MCF 10A (cell line): ENCODE results near the gene TGIF2. TPM values are rescaled to one million over a fixed set of nuclear protein-coding genes. Genes with fewer than 3 reads are reported as not detected.

Experiments used
- Bru-seq: library from RNA; stranded (reverse); fragments of 400-500 nt; gene quantifications from one replicate; lab custom pipeline; 2021; lab: Mats Ljungman, UMichigan
- BruChase-seq, 2 experiments: library from RNA; stranded (reverse); fragments of 400-500 nt; gene quantifications; one replicate each; lab custom pipeline; 2021; lab: Mats Ljungman, UMichigan
- BruUV-seq: library from RNA; stranded (reverse); fragments of 400-500 nt; replicated peaks from 2 replicates; lab custom pipeline; 2021; lab: Mats Ljungman, UMichigan
- CTCF ChIA-PET: fragments of 300-600 bp; sonication (Branson Sonifier 250); formaldehyde crosslinking; extraction: SDS; loops from one replicate; lab custom pipeline; 2021; ENCODE audit warnings: antibody characterized with exemption, inconsistent platforms; lab: Yijun Ruan, JAX
- POLR2A ChIA-PET: fragments of 300-600, 350-650 bp; sonication (Branson Sonifier 250); formaldehyde crosslinking; extraction: SDS; loops from one replicate; lab custom pipeline; 2020; ENCODE audit warnings: antibody characterized with exemption, inconsistent platforms; lab: Yijun Ruan, JAX
- DNase-seq: peaks from one replicate; pipeline ENCODE4 v3.0.0-alpha.2; 2018; ENCODE audit not compliant: unreplicated experiment
- H3K27ac Mint-ChIP-seq: one replicate; pipeline ENCODE4 v1.8.0; 2022; ENCODE audit warnings: mild to moderate bottlenecking, low read depth, mixed read lengths; ENCODE audit not compliant: unreplicated experiment
- H3K27me3 Mint-ChIP-seq: one replicate; pipeline ENCODE4 v1.8.0; 2022; ENCODE audit warnings: mixed read lengths; ENCODE audit not compliant: insufficient read depth, unreplicated experiment
- H3K36me3 Mint-ChIP-seq: one replicate; pipeline ENCODE4 v1.8.0; 2022; ENCODE audit warnings: mild to moderate bottlenecking, moderate library complexity, mixed read lengths; ENCODE audit not compliant: insufficient read depth, unreplicated experiment
- H3K4me1 Mint-ChIP-seq: one replicate; pipeline ENCODE4 v1.8.0; 2022; ENCODE audit warnings: mixed read lengths; ENCODE audit not compliant: insufficient read depth, unreplicated experiment
- H3K4me3 Mint-ChIP-seq: one replicate; pipeline ENCODE4 v1.8.0; 2022; ENCODE audit warnings: mild to moderate bottlenecking, moderate library complexity, mixed read lengths; ENCODE audit not compliant: unreplicated experiment
- H3K9me3 Mint-ChIP-seq: one replicate; pipeline ENCODE4 v1.8.0; 2022; ENCODE audit warnings: mixed read lengths; ENCODE audit not compliant: unreplicated experiment
- CTCF ChIP-seq: fragments of 200-600 bp; IDR thresholded peaks from one replicate; pipeline ENCODE4 v1.8.0; 2022; ENCODE audit warnings: antibody characterized with exemption, mild to moderate bottlenecking; ENCODE audit not compliant: unreplicated experiment
- intact Hi-C: fragments of 100-400 bp; cut with micrococcal nuclease; formaldehyde crosslinking; loops from 2 replicates; pipeline ENCODE4 v1.14.1; 2022
- long read RNA-seq: library from polyadenylated mRNA; stranded (forward); transcript quantifications from one replicate; pipeline ENCODE4 v2.0.0, GENCODE V29; 2022
- total RNA-seq: library from RNA; stranded (reverse); gene quantifications from 2 replicates; pipeline ENCODE4 v1.2.3, GENCODE V29; 2022

Gene TGIF2
- total RNA-seq, result 5.9 and 9.7 TPM in 2 replicates
- percentile 47 among the genes with signal in this experiment for Bru-seq, nascent RNA
- percentile 68 among the genes with signal in this experiment for BruChase-seq, experiment 1, labeled RNA remaining after a 6-hour chase
- percentile 81 among the genes with signal in this experiment for BruChase-seq, experiment 2, labeled RNA remaining after a 2-hour chase
- long read RNA-seq, transcript TGIF2-201 (3 exons, 3,406 nt), result major isoform, 20 of 49 reads
- long read RNA-seq, partial matches to known transcripts, result 20 of 49 reads
- long read RNA-seq, other reads (novel, unspliced or antisense), result 7 of 49 reads

- no peak for TF ChIP-seq CTCF
- intact Hi-C loops, result no loop called here
- ChIA-PET POLR2A (interaction anchor here (0.7 to 6.4 kb wide), 7 partner anchors 11 to 677 kb away, joined by 3 to 60 read pairs (median 4); partner anchors contain the start of genes RAB5IF and SCAND1), CTCF (interaction anchor here (1.0 to 2.8 kb wide), 3 partner anchors 14 to 32 kb away, joined by 3 to 8 read pairs (median 5); partner anchors contain the start of gene RAB5IF)
- Mint-ChIP-seq H3K4me3 (peak within 1 kb of the TSS; percentile 74), H3K27me3 (no peaks in the 10 kb centered on the region), H3K9me3 (no peaks in the 10 kb centered on the region), H3K36me3 (no peaks in the 10 kb centered on the region), H3K4me1 (peaks cover 19% of the 10 kb centered on the region), H3K27ac (peak within 1 kb of the TSS; percentile 87)
- no TSS peak for BruUV-seq
- DNase-seq, result peak; percentile 57
These were observed at the start of gene TGIF2 for GRCh38 chr20:36573103-36573797. Gene TGIF2, plus strand, starts transcription at chr20:36573597. Its CDS starts 5,178 bp downstream, at chr20:36578775.

GRCh38 chr20:36525620-36526365, 47.6 kb upstream of the TGIF2 start:
- ChIA-PET POLR2A (no interaction called here), CTCF (interaction anchor here (0.6 to 0.8 kb wide), 2 partner anchors 106 to 229 kb away, joined by 3 read pairs; no protein-coding TSS in a partner anchor)
- H3K27ac Mint-ChIP-seq, result no peak overlapping the region
- intact Hi-C loops, result no loop called here
- no peak overlapping the region for H3K4me3 Mint-ChIP-seq
- no peaks in the 10 kb centered on the region for H3K27me3 Mint-ChIP-seq
- no TSS peak for BruUV-seq
- TF ChIP-seq CTCF, result no peak
- no peaks in the 10 kb centered on the region for H3K9me3 Mint-ChIP-seq
- DNase-seq, result no peak
- peaks cover 56% of the 10 kb centered on the region for H3K36me3 Mint-ChIP-seq
- H3K4me1 Mint-ChIP-seq, result no peaks in the 10 kb centered on the region

GRCh38 chr20:36526521-36527011, 46.8 kb upstream of the TGIF2 start:
- DNase-seq, result no peak
- Mint-ChIP-seq H3K4me3 (no peak overlapping the region), H3K27ac (no peak overlapping the region), H3K27me3 (no peaks in the 10 kb centered on the region), H3K36me3 (peaks cover 54% of the 10 kb centered on the region), H3K4me1 (no peaks in the 10 kb centered on the region), H3K9me3 (no peaks in the 10 kb centered on the region)
- ChIA-PET POLR2A (no interaction called here), CTCF (interaction anchor here (0.6 to 0.8 kb wide), 2 partner anchors 105 to 228 kb away, joined by 3 read pairs; no protein-coding TSS in a partner anchor)
- intact Hi-C loops, result no loop called here
- BruUV-seq, result no TSS peak
- TF ChIP-seq CTCF, result no peak
